ENCODE data around the gene MICU1. TPM values are rescaled to one million over a fixed set of nuclear protein-coding genes. Genes with fewer than 3 reads are reported as not detected.
"Not testable (repeated sequence)": the region's sequence is repeated elsewhere in the genome, so short reads cannot be mapped to it uniquely, and the experiment has no call there.

MICU1 gene
- total RNA-seq, 1 donor from 2014 or later: 48.0 TPM

DNA sequence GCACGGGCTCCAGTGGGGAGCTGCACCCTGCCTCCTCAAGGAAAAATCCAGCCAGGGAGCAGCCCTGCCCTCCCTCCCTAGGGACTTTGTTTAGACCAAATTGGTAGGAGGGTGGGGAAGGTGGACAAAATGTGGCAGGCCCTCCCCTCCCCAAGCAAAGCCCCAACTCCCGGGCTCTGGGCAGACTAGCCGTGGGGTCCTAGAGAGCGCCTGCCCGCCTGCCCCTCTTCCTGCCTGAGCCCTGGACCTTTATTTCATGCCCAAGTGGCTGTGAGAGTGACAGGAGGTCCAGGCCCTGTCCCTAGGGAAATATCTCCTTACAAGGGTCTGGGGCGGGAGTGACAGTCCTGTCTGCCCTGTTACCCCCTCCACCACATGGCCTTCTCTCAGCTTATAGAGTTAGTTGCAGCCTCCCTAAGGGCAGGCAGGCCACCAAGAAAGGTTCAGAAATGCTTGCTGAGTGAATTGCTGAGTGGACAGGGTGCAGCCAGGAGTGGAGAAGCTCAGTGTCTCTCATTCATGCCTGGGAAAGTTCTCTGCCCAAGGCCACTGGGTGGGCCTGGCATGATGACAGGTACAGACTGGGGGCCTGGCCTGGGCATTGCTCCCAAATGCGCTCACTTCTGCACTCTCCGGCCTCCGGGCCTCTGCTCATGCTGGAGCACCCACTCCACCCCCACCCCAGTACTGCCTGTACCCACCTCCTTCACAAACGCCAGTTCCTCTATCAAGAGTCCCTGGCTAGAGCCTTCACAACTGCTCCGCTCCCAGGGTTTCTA lies 296.4 kb downstream of the MICU1 start:
- no peak for DNase-seq (ENCODE audit: low spot score)
- TF ChIP-seq, protein P1, sequence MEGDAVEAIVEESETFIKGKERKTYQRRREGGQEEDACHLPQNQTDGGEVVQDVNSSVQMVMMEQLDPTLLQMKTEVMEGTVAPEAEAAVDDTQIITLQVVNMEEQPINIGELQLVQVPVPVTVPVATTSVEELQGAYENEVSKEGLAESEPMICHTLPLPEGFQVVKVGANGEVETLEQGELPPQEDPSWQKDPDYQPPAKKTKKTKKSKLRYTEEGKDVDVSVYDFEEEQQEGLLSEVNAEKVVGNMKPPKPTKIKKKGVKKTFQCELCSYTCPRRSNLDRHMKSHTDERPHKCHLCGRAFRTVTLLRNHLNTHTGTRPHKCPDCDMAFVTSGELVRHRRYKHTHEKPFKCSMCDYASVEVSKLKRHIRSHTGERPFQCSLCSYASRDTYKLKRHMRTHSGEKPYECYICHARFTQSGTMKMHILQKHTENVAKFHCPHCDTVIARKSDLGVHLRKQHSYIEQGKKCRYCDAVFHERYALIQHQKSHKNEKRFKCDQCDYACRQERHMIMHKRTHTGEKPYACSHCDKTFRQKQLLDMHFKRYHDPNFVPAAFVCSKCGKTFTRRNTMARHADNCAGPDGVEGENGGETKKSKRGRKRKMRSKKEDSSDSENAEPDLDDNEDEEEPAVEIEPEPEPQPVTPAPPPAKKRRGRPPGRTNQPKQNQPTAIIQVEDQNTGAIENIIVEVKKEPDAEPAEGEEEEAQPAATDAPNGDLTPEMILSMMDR (IDR thresholded peaks at IDR 0.05): no peak
- Mint-ChIP-seq H3K9me3 (ENCODE audit: low read depth) (no peaks in the 10 kb centered on the region), H3K4me3 (ENCODE audit: unreplicated experiment) (no peak overlapping the region), H3K4me1 (ENCODE audit: low read depth) (peaks cover 79% of the 10 kb centered on the region), H3K27ac (ENCODE audit: unreplicated experiment) (peak overlapping the region; percentile 54), H3K27me3 (ENCODE audit: low read depth) (no peaks in the 10 kb centered on the region), H3K36me3 (ENCODE audit: low read depth) (no peaks in the 10 kb centered on the region)

DNA sequence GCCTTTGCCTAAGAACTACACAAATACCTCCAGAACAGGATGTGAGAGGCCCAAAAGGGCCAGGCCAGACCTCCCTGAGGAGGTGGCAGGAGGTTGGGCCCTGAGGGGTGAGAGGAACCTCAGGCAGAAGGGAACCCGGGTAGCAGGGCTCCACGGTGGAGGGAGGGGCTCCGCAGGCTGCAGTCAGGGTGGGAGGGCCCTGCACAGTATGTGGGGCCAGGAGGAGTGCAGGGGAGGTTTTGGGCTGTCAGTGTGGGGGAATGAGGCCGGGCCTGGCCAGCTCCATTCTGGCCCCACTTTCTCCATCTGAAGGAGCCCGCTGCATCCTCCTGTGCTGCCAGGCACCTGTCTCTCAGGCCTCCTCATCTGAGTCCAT lies 297.1 kb downstream of the MICU1 start:
- H3K4me3 Mint-ChIP-seq (ENCODE audit: unreplicated experiment): no peak overlapping the region
- H3K27me3 Mint-ChIP-seq (ENCODE audit: low read depth): no peaks in the 10 kb centered on the region
- H3K4me1 Mint-ChIP-seq (ENCODE audit: low read depth): peaks cover 77% of the 10 kb centered on the region
- TF ChIP-seq, protein P1 (IDR thresholded peaks at IDR 0.05): no peak
- H3K36me3 Mint-ChIP-seq (ENCODE audit: low read depth): no peaks in the 10 kb centered on the region
- DNase-seq (ENCODE audit: low spot score): no peak
- H3K9me3 Mint-ChIP-seq (ENCODE audit: low read depth): no peaks in the 10 kb centered on the region
- peak overlapping the region; percentile 63 for H3K27ac Mint-ChIP-seq (ENCODE audit: unreplicated experiment)

DNA sequence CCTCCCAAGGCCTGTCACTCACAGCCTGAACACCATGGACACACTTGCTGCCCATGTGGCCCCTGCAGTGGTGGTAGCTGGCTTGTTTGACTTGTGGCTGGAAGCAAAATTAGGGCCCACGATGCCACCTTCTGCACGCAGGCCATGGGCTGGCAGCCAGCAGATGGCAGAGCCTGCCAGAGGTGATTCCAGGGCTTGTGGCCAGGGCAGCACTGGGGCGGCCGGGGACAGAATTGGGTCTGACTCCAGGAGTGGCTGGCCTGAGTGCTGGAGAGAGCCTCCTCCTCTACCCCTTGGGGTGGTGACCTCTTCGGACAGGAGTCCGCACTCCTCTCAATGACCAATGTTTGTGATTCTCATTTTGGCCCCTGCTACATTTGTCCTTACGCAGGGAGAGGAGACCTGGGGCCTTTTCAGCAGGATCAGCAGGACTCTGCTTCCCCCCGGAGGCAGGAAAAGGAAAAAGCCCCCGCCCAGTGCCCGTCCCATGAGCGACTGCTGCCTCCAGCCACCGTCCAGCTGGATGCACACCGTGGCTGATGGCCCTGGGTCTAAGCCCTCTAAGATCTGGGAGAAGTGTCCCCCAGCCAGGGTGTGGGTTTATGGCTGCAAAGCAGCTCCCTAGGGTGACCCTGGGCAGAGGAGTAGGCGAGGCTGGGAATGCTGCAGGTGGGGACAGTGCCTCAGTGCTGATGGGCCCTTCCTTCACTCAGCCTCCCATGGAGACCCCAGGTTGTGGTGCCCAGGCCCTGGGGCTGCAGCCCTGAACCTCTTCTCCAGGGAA lies 297.6 kb downstream of the MICU1 start:
- Mint-ChIP-seq H3K27ac (ENCODE audit: unreplicated experiment) (peak overlapping the region; percentile 80), H3K27me3 (ENCODE audit: low read depth) (no peaks in the 10 kb centered on the region), H3K36me3 (ENCODE audit: low read depth) (no peaks in the 10 kb centered on the region), H3K4me3 (ENCODE audit: unreplicated experiment) (no peak overlapping the region), H3K4me1 (ENCODE audit: low read depth) (peaks cover 78% of the 10 kb centered on the region), H3K9me3 (ENCODE audit: low read depth) (no peaks in the 10 kb centered on the region)
- TF ChIP-seq, protein P1 (IDR thresholded peaks at IDR 0.05): peak; percentile 90
- no peak for DNase-seq (ENCODE audit: low spot score)

DNA sequence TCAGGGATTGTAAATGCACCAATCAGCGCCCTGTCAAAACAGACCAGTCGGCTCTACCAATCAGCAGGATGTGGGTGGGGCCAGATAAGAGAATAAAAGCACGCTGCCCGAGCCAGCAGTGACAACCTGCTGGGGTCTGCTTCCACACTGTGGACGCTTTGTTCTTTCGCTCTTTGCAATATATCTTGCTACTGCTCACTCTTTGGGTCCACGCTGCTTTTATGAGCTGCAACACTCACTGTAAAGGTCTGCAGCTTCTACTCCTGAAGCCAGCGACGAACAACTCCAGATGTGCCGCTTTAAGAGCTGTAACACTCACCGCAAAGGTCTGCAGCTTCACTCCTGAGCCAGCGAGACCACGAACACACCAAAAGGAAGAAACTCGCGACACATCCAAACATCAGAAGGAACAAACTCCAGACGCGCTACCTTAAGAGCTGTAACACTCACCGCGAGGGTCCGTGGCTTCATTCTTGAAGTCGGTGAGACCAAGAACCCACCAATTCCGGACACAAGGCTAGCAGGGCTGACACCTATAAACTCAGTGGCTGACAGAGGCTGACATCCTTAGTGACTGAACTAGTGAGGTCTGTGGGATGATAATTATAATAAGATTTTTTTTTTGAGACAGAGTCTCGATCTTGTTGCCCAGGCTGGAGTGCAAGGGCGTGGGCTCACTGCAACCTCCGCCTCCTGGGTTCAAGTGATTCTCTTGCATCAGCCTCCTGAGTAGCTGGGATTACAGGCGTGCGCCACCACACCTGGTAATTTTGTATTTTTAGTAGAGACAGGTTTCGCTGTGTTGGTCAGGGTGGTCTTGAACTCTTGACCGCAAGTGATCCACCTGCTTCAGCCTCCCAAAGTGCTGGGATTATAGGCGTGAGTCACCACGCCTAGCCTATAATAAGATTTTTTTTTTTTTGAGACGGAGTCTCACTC lies 298.9 kb downstream of the MICU1 start:
- Mint-ChIP-seq H3K27ac (ENCODE audit: unreplicated experiment) (peak overlapping the region; percentile 55), H3K4me1 (ENCODE audit: low read depth) (peaks cover 78% of the 10 kb centered on the region)
- H3K9me3 Mint-ChIP-seq (ENCODE audit: low read depth); H3K36me3 Mint-ChIP-seq (ENCODE audit: low read depth); H3K27me3 Mint-ChIP-seq (ENCODE audit: low read depth); DNase-seq (ENCODE audit: low spot score); H3K4me3 Mint-ChIP-seq (ENCODE audit: unreplicated experiment): not testable (repeated sequence)

DNA sequence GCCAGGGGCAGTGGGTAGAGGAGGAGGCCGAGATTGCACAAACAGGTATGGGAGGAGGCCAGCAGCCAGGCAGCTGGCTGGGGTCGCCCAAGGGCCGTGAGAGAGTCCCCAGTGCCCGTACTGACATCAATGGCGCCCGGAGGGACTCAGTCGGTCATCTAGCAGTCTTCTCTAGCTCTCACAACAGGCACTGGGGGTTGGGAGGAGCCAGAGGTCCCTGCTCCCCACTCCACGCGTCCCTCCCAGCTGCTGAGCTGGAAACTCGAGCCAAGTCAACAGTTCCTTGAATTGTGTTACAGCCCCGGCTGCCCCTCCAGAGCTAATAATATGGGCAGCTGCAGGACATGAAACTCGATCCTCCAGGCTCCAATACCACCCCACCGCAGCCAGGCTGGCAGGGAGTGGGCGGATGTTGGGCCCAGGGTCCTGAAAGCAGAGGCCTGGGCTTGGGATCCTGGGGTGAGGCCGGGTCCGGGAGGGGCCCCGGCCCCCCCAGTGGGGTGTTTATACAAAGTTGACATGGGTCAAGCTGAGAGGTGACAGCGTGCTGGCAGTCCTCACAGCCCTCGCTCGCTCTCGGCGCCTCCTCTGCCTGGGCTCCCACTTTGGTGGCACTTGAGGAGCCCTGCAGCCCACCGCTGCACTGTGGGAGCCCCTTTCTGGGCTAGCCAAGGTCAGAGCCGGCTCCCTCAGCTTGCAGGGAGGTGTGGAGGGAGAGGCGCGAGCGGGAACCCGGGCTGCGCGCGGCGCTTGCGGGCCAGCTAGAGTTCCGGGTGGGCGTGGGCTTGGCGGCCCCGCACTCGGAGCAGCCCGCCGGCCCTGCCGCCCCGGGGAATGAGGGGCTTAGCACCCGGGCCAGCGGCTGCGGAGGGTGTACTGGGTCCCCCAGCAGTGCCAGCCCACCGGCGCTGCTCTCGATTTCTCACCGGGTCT lies 300.4 kb downstream of the MICU1 start:
- Mint-ChIP-seq H3K4me1 (ENCODE audit: low read depth) (peaks cover 79% of the 10 kb centered on the region), H3K27ac (ENCODE audit: unreplicated experiment) (peak overlapping the region; percentile 90)
- not testable (repeated sequence) for H3K4me3 Mint-ChIP-seq (ENCODE audit: unreplicated experiment); H3K27me3 Mint-ChIP-seq (ENCODE audit: low read depth); DNase-seq (ENCODE audit: low spot score); H3K36me3 Mint-ChIP-seq (ENCODE audit: low read depth); H3K9me3 Mint-ChIP-seq (ENCODE audit: low read depth)
